CD14-positive monocyte (primary cell): Measurements from ENCODE around the gene NRXN3. TPM values are rescaled to one million over a fixed set of nuclear protein-coding genes. Genes with fewer than 3 reads are reported as not detected.

Experiments
- DNase-seq, 3 donors: peaks; one replicate each; pipeline ENCODE4 v3.0.0-alpha.2; 2011 to 2022
- H2AFZ ChIP-seq: 2 replicates; pipeline ENCODE4 v1.6.0; 2012; ENCODE audit warnings: mild to moderate bottlenecking, low read depth, low read length, inconsistent platforms; ENCODE audit not compliant: insufficient read depth, poor library complexity, severe bottlenecking
- H3K27ac ChIP-seq, 2 donors: 1 replicate in 1 of 2; 2 replicates in 1 of 2; pipeline ENCODE4 v1.5.1; 2012 to 2013; ENCODE audit warnings: low read length in 2 of 2, control low read depth in 1 of 2, inconsistent platforms in 1 of 2, low read depth in 1 of 2, mild to moderate bottlenecking in 1 of 2
- H3K27me3 ChIP-seq, 2 donors: one replicate each; pipeline versions ENCODE4 v1.6.0 to v1.6.1; 2011 to 2013; ENCODE audit warnings: low read length in 2 of 2; ENCODE audit not compliant: control insufficient read depth in 2 of 2, insufficient read depth in 2 of 2
- H3K36me3 ChIP-seq, 2 donors: replicated peaks in 1 of 2; 1 replicate in 1 of 2; 2 replicates in 1 of 2; pipeline versions ENCODE4 v1.5.1 to v1.6.1; 2012 to 2013; ENCODE audit warnings: low read length in 2 of 2, control low read depth in 1 of 2, inconsistent platforms in 1 of 2, mild to moderate bottlenecking in 1 of 2; ENCODE audit not compliant: insufficient read depth in 2 of 2, control insufficient read depth in 1 of 2
- H3K4me1 ChIP-seq, 2 donors: 1 replicate in 1 of 2; 2 replicates in 1 of 2; pipeline versions ENCODE4 v1.5.1 to v1.6.1; 2012 to 2013; ENCODE audit warnings: low read length in 2 of 2, control low read depth in 1 of 2, inconsistent platforms in 1 of 2, mild to moderate bottlenecking in 1 of 2, moderate library complexity in 1 of 2; ENCODE audit not compliant: insufficient read depth in 2 of 2, control insufficient read depth in 1 of 2
- H3K4me2 ChIP-seq: replicated peaks from 2 replicates; pipeline ENCODE3; 2012; ENCODE audit warnings: low read length, moderate library complexity, mild to moderate bottlenecking; ENCODE audit not compliant: poor library complexity, severe bottlenecking; ENCODE audit errors: extremely low read depth
- H3K4me3 ChIP-seq, 3 experiments: fragments of 200-600 bp in 1 of 3; sonication (generic) in 1 of 3; replicated peaks in 1 of 3; 1 replicate in 2 of 3; 2 replicates in 1 of 3; pipeline ENCODE4 v1.5.1; 2011 to 2013; ENCODE audit warnings: low read length in 3 of 3, mild to moderate bottlenecking in 3 of 3, control low read depth in 2 of 3, low read depth in 2 of 3, inconsistent platforms in 1 of 3, moderate library complexity in 1 of 3
- H3K79me2 ChIP-seq: 2 replicates; pipeline ENCODE4 v1.6.0; 2012; ENCODE audit warnings: mild to moderate bottlenecking, control low read depth, inconsistent platforms, low read length, moderate library complexity; ENCODE audit not compliant: insufficient read depth
- H3K9ac ChIP-seq: 2 replicates; pipeline ENCODE4 v1.6.0; 2017; ENCODE audit warnings: low read length, mild to moderate bottlenecking; ENCODE audit not compliant: insufficient read depth, poor library complexity, severe bottlenecking
- H3K9me3 ChIP-seq, 2 donors: replicated peaks in 1 of 2; 1 replicate in 1 of 2; 2 replicates in 1 of 2; pipeline versions ENCODE4 v1.5.1 to v1.6.1; 2012 to 2013; ENCODE audit warnings: low read length in 2 of 2, control low read depth in 1 of 2; ENCODE audit not compliant: control insufficient read depth in 1 of 2, insufficient read depth in 1 of 2
- H4K20me1 ChIP-seq: 2 replicates; pipeline ENCODE4 v1.6.0; 2012; ENCODE audit warnings: mild to moderate bottlenecking, low read length, control low read depth, moderate library complexity; ENCODE audit not compliant: insufficient read depth
- H3K27ac Mint-ChIP-seq, 7 donors: one replicate each; pipeline ENCODE4 v1.8.0; 2020; ENCODE audit warnings: mild to moderate bottlenecking in 7 of 7, mixed read lengths in 7 of 7, moderate library complexity in 6 of 7, inconsistent platforms in 2 of 7
- H3K27me3 Mint-ChIP-seq, 3 donors: one replicate each; pipeline ENCODE4 v1.8.0; 2021 to 2022; ENCODE audit warnings: low read depth in 3 of 3, mild to moderate bottlenecking in 3 of 3, mixed read lengths in 3 of 3, moderate library complexity in 3 of 3, inconsistent platforms in 1 of 3
- H3K36me3 Mint-ChIP-seq, 2 donors: one replicate each; pipeline ENCODE4 v1.8.0; 2020; ENCODE audit warnings: mixed read lengths in 2 of 2, inconsistent platforms in 1 of 2, mild to moderate bottlenecking in 1 of 2
- H3K4me1 Mint-ChIP-seq: one replicate; pipeline ENCODE4 v1.8.0; 2020; ENCODE audit warnings: mild to moderate bottlenecking, mixed read lengths
- H3K4me3 Mint-ChIP-seq, 2 donors: one replicate each; pipeline ENCODE4 v1.8.0; 2020; ENCODE audit warnings: mild to moderate bottlenecking in 2 of 2, mixed read lengths in 2 of 2, moderate library complexity in 1 of 2
- H3K9me3 Mint-ChIP-seq, 7 donors: one replicate each; pipeline ENCODE4 v1.8.0; 2020 to 2022; ENCODE audit warnings: mixed read lengths in 7 of 7, mild to moderate bottlenecking in 6 of 7, moderate library complexity in 6 of 7, inconsistent platforms in 2 of 7
- WGBS: methylation state at CpG from one replicate; pipeline ENCODE4 v1.1.5; 2013; ENCODE audit warnings: missing lambda C conversion rate; ENCODE audit not compliant: insufficient coverage; 5-methylcytosine and 5-hydroxymethylcytosine counted together
- intact Hi-C, 2 donors: fragments of 100-400 bp; cut with micrococcal nuclease; formaldehyde crosslinking; loops; one replicate each; pipeline versions ENCODE4 v1.15.0 to v1.15.1; 2023
- polyA plus RNA-seq, 3 donors: library from polyadenylated mRNA; depleted of rRNA in 1 of 3; unstranded in 2 of 3; stranded (reverse) in 1 of 3; fragments of 300-500 nt in 2 of 3; fragments of >200 nt in 1 of 3; fragmentation: Illumina TruSeq in 2 of 3; gene quantifications; 1 replicate in 2 of 3; 2 replicates in 1 of 3; pipeline ENCODE4 v1.2.3, GENCODE V29; 2012 to 2021
- TF ChIP-seq, protein P1 (sequence below): fragments of 200-600 bp; IDR thresholded peaks from one replicate; pipeline ENCODE4 v1.8.0; 2022; ENCODE audit warnings: antibody characterized with exemption, mild to moderate bottlenecking

Gene NRXN3
- polyA plus RNA-seq, 3 donors = not detected

DNA sequence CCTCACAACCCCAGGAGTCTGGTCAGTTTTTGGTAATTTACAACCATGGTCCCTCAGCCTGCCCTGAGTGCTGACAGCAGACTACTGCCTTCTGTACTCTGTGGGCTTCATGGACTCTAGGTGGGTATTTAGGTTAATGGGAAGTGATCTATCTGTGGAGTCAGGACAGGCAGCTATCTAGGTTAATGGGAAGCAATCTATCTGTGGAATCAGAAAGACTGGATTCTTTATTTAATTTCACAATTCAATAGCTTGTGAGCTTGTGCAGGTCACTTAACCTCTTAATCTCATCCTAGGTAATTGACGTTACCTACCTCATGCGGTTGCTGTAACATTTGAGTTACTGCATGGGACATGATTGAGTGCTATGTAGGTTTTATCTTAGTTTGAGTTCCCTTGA is 777.5 kb downstream of the NRXN3 start:
- Histone ChIP-seq H3K4me1 (no peaks in the 10 kb centered on the region), H3K9ac (no peak overlapping the region), H2AFZ (no peak overlapping the region), H3K4me2 (no peak overlapping the region), H3K4me3 (no peak overlapping the region), H3K27ac (no peak overlapping the region), H3K36me3 (no peaks in the 10 kb centered on the region), H4K20me1 (no peaks in the 10 kb centered on the region), H3K79me2 (no peaks in the 10 kb centered on the region), H3K9me3 (no peaks in the 10 kb centered on the region), H3K27me3 (peaks cover 0 to 2% of the 10 kb centered on the region in 2 donors)
- H3K36me3 Mint-ChIP-seq = no peaks in the 10 kb centered on the region
- H3K9me3 Mint-ChIP-seq = no peaks in the 10 kb centered on the region
- WGBS = no CpG with 5 or more reads among the region's 2 CpGs
- H3K27me3 Mint-ChIP-seq = peaks cover 5 to 12% (median 11%) of the 10 kb centered on the region in 3 donors
- H3K27ac Mint-ChIP-seq = no peak overlapping the region
- no peaks in the 10 kb centered on the region for H3K4me1 Mint-ChIP-seq
- intact Hi-C loops = no loop called here
- TF ChIP-seq, protein P1, sequence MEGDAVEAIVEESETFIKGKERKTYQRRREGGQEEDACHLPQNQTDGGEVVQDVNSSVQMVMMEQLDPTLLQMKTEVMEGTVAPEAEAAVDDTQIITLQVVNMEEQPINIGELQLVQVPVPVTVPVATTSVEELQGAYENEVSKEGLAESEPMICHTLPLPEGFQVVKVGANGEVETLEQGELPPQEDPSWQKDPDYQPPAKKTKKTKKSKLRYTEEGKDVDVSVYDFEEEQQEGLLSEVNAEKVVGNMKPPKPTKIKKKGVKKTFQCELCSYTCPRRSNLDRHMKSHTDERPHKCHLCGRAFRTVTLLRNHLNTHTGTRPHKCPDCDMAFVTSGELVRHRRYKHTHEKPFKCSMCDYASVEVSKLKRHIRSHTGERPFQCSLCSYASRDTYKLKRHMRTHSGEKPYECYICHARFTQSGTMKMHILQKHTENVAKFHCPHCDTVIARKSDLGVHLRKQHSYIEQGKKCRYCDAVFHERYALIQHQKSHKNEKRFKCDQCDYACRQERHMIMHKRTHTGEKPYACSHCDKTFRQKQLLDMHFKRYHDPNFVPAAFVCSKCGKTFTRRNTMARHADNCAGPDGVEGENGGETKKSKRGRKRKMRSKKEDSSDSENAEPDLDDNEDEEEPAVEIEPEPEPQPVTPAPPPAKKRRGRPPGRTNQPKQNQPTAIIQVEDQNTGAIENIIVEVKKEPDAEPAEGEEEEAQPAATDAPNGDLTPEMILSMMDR = no peak
- no peak overlapping the region for H3K4me3 Mint-ChIP-seq
- DNase-seq = no peak

DNA sequence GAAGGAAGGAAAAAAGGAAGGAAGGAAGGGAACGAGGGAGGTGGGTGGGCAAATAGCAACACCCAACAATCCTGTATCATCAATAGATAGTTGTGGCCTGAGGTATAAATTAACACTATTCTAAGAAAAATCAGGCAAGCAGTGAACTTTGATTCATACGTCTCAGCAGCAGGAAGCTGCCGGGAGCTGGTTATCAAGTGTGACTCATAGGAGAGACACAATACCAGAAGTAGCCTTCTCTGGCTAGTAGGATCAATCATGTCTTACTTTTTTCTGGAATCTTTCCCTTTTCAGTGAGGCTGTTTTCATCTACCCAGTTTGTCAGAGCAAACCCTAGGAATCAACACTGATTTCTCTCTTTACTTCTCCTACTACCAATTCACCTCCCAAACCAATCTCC is 780.5 kb downstream of the NRXN3 start:
- peaks cover 0 to 2% of the 10 kb centered on the region in 2 donors for H3K27me3 ChIP-seq
- intact Hi-C loops = no loop called here
- H3K4me3 Mint-ChIP-seq = no peak overlapping the region
- H3K9ac ChIP-seq = no peak overlapping the region
- H3K4me1 Mint-ChIP-seq = no peaks in the 10 kb centered on the region
- no peaks in the 10 kb centered on the region for H3K9me3 Mint-ChIP-seq
- no peaks in the 10 kb centered on the region for H3K79me2 ChIP-seq
- H3K36me3 ChIP-seq = no peaks in the 10 kb centered on the region
- no peak for DNase-seq
- peaks cover 4 to 8% (median 5%) of the 10 kb centered on the region in 3 donors for H3K27me3 Mint-ChIP-seq
- H3K9me3 ChIP-seq = no peaks in the 10 kb centered on the region
- WGBS = 46% methylated on average over 2 of the region's 3 CpGs
- H3K36me3 Mint-ChIP-seq = no peaks in the 10 kb centered on the region
- no peaks in the 10 kb centered on the region for H3K4me1 ChIP-seq
- H4K20me1 ChIP-seq = no peaks in the 10 kb centered on the region
- no peak overlapping the region for H3K4me2 ChIP-seq
- no peak overlapping the region for H3K27ac ChIP-seq
- TF ChIP-seq, protein P1 = no peak
- no peak overlapping the region for H2AFZ ChIP-seq
- H3K4me3 ChIP-seq = no peak overlapping the region
- no peak overlapping the region for H3K27ac Mint-ChIP-seq
